ENCODE measurements around the gene TM2D1. TPM values are rescaled to one million over a fixed set of nuclear protein-coding genes. Genes with fewer than 3 reads are reported as not detected.

TM2D1 gene
- total and polyA plus RNA-seq, 10 of the 15 experiments (the other 5 are each of a cell fraction or from before 2014, with no cell fraction given), result 21.0 to 46.6 (median 36.7) TPM

- TF ChIP-seq POLR2AphosphoS5 (IDR thresholded peaks at IDR 0.05; ENCODE audit: low read length) (no peak), YBX1 (IDR thresholded peaks at IDR 0.05) (no peak), POLR2AphosphoS2 (IDR thresholded peaks at IDR 0.05; ENCODE audit: low read depth, low read length) (no peak), NFYB (IDR thresholded peaks at IDR 0.05; ENCODE audit: insufficient read depth, low read depth, low read length) (no peak), ZBTB11 (CRISPR knock-in tag; IDR thresholded peaks at IDR 0.05) (no peak), FOS (IDR thresholded peaks at IDR 0.05; ENCODE audit: borderline replicate concordance, extremely low read depth, insufficient read length) (no peak), NR2C1 (IDR thresholded peaks at IDR 0.05) (no peak), BRCA1 (IDR thresholded peaks at IDR 0.05; ENCODE audit: low read depth, low read length) (no peak), ZSCAN29 (IDR thresholded peaks at IDR 0.05) (no peak), TCF7 (IDR thresholded peaks at IDR 0.05; ENCODE audit: borderline replicate concordance) (no peak), CHD4 (IDR thresholded peaks at IDR 0.05) (no peak), CHD2 (IDR thresholded peaks at IDR 0.05; ENCODE audit: borderline replicate concordance, low read depth, low read length) (no peak), CBFB (IDR thresholded peaks at IDR 0.05; ENCODE audit: low read depth) (no peak), BCL3 (IDR thresholded peaks at IDR 0.05; ENCODE audit: borderline replicate concordance, insufficient read depth, low read depth, low read length, poor library complexity, severe bottlenecking) (no peak), IKZF1 (conservative IDR thresholded peaks at IDR 0.05) (no peak; the same call in 1 of the 2 replicates), NR2C2 (IDR thresholded peaks at IDR 0.05; ENCODE audit: borderline replicate concordance, control insufficient read depth, insufficient read length, low read depth) (no peak), EGR1 (IDR thresholded peaks at IDR 0.05; ENCODE audit: borderline replicate concordance in 1 of 2, low read depth in 2 of 2, low read length in 2 of 2) (0 out of 3 replicates have a peak, but pooled peaks of 1 of the 2 experiments have one; percentile 13)
- TF ChIP-seq, protein P1, sequence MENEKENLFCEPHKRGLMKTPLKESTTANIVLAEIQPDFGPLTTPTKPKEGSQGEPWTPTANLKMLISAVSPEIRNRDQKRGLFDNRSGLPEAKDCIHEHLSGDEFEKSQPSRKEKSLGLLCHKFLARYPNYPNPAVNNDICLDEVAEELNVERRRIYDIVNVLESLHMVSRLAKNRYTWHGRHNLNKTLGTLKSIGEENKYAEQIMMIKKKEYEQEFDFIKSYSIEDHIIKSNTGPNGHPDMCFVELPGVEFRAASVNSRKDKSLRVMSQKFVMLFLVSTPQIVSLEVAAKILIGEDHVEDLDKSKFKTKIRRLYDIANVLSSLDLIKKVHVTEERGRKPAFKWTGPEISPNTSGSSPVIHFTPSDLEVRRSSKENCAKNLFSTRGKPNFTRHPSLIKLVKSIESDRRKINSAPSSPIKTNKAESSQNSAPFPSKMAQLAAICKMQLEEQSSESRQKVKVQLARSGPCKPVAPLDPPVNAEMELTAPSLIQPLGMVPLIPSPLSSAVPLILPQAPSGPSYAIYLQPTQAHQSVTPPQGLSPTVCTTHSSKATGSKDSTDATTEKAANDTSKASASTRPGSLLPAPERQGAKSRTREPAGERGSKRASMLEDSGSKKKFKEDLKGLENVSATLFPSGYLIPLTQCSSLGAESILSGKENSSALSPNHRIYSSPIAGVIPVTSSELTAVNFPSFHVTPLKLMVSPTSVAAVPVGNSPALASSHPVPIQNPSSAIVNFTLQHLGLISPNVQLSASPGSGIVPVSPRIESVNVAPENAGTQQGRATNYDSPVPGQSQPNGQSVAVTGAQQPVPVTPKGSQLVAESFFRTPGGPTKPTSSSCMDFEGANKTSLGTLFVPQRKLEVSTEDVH (IDR thresholded peaks at IDR 0.05; ENCODE audit: low read depth, partially characterized antibody), result no peak
- TF ChIP-seq, protein P2, sequence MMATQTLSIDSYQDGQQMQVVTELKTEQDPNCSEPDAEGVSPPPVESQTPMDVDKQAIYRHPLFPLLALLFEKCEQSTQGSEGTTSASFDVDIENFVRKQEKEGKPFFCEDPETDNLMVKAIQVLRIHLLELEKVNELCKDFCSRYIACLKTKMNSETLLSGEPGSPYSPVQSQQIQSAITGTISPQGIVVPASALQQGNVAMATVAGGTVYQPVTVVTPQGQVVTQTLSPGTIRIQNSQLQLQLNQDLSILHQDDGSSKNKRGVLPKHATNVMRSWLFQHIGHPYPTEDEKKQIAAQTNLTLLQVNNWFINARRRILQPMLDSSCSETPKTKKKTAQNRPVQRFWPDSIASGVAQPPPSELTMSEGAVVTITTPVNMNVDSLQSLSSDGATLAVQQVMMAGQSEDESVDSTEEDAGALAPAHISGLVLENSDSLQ (IDR thresholded peaks at IDR 0.05), result no peak
Observed at GRCh38 chr1:61741711-61742619, 17.0 kb upstream of the TM2D1 start, which contains the start of gene PATJ (continued).

Measured in GM12878 (cell line).